ENCODE data around the gene FSTL4.
"Not testable (repeated sequence)": the region's sequence is repeated elsewhere in the genome, so short reads cannot be mapped to it uniquely, and the experiment has no call there.

The FSTL4 gene

DNA sequence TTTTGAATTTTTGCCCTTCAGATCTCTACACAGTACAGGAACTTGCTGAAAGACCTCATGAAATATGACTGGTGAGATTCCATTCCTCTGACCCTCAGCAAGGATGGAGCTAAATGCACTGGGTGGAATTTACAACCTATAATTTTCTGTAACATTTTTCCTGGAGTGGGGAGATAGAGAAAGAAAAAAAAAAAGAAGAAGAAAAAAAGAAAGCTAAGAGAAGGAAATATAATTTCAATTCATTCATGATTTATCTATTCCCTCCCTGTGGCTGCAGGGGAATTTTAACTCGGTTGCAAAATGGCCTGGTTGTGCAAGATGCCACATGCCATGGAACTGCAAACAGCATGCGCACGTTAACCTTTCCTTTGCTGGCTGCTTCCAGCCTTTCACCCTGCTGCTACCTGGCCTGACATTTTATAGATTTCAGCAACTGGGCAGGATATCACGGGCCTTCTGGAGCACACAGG lies 155.4 kb downstream of the FSTL4 start:
- DNase-seq (ENCODE audit: low read depth) = peak; percentile 76

DNA sequence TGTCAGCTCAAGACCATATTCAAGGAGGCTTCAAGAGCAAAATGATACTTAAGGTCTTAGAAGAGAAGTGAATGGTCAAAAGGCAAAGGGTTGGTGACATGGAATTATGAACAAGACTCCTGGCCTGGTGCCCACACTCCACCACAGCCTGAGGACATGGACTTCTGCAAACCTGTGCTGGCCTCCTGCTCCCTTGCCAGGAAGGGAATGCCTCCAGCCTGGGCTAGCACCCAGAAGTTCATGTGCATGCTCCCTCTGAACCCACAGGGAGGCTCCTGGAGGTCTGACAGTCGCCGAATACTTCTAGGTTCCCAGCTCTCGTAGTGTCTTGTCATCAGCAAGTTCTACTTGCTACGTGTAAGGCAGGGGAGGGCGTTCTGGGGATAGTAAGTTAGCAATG lies 156.7 kb downstream of the FSTL4 start:
- no peak for DNase-seq (ENCODE audit: low read depth)

DNA sequence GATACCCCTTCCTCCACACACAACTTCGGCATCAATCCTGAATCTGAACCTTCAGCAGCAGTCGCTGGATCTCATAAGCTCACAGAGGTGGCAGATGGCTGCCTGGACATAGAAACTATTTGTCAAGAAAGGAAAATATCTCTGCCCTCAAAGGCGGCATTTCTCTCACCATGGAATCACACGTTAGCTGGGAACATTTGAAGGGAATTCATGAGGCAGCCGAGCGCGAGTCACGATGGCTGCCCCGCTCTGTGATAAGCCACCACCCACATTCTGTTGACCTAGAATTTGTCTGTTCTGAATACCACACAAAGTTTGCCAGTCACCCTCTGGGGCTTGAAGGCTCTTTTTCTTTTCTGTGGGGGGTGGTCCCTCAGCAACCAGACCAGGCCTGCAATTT lies 157.9 kb downstream of the FSTL4 start:
- no peak for DNase-seq (ENCODE audit: low read depth)

DNA sequence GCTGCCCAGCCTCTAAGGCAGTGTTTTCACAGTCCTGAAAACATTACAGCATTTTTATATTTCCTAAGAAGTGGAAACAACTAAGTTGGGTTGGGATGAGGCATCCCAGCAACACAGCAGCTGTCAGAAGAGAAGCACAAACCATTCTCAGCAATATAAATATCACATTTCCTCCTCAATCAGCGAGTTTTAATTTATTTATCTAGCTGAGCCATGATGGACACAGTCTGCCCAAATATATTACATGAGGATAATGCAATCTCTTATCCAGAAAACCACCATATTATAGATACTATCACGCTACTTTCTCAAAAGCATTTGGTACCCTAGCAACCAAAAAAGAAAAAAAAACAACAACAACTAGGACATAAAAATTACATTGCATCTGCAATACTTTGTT lies 158.5 kb downstream of the FSTL4 start:
- DNase-seq (ENCODE audit: low read depth) = no peak

DNA sequence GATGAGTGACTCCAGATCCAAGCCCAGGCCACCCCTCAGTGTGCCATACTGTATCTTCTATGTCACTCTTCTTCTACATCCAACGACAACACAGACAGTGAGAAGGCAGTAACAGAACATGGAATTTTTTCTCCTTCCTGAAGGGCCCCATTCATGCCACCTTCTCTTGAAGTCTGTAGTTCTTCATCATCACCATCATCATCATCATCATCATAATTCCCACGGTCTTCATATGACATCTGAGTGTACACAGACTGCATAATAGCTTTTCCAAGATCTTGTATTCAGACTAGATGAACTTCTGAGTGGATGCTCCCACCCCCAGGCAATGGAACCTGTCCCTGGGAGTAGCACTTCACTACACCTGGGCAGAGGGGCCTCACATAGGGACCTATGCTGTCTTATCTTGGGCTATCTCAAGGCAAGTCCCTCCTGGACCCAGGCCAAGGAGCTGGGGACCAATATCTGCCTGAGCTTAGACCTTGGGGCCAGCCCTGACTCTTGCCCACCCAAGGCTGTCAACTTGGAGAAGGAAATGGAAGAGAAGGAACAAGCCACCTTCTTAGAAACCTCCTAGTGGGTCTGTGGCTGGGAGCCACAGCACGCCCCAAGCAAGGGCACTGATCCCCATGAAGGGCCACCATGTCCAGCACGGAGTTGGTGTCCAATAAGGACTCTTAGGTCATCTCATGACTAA lies 159.1 kb downstream of the FSTL4 start:
- no peak for DNase-seq (ENCODE audit: low read depth)

DNA sequence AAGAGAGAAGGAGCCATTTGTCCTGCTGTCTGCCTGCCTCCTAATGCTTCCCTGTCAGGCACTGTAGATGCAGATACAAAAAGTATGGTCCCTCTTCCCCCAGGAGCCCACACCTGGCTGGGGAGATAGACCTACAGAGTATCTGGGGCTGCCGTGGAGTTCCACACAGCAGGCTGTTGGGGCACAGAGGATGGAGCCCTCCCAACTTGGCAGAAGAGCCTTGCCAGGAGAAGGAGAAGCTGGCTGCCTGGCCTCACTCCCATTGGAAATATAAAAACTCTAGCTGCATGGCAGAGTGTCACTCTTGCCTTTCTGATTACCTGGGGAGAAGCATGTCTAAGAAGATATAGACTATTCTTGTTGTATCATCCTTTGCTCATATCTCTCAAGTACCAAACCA lies 160.4 kb downstream of the FSTL4 start:
- DNase-seq (ENCODE audit: low read depth) = no peak

DNA sequence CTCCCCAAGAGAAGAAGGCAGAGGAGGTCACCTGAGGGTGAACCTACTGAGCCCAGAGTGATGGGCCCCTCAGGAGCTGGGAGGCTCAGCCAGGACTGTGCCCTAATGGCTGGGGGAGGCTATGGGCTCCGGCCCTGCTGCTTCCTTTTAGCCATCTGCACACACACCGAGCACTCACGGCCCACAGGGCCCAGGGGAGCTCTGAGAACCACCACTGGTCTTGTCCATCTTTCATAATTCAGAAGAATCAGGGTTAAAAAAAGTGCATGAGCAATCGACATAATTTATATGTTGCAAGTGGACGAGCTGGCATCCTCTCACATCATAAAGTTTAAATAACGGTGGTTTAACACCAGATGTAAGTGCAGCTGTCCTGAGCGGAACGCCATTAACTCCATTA lies 162.1 kb downstream of the FSTL4 start:
- no peak for DNase-seq (ENCODE audit: low read depth)

DNA sequence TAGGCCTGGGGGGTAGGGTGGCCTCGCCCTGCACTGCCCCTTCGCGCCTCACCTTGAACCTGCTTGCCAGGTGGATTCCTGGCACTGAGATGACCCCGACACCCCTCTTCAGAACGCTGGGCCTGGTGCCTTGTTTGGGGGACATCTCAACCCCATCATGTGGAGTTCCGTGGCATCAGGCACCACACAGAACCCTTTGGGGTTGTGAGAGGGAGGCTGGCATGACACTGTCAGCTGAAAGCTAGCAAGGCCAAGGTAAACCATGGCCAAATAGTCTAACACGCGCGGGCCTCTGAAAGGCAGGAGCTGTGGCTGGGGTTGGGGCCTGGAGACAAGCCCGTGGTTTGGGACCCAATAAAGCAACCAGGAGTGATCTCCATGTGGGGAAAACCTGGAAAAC lies 163.2 kb downstream of the FSTL4 start:
- DNase-seq (ENCODE audit: low read depth) = no peak

DNA sequence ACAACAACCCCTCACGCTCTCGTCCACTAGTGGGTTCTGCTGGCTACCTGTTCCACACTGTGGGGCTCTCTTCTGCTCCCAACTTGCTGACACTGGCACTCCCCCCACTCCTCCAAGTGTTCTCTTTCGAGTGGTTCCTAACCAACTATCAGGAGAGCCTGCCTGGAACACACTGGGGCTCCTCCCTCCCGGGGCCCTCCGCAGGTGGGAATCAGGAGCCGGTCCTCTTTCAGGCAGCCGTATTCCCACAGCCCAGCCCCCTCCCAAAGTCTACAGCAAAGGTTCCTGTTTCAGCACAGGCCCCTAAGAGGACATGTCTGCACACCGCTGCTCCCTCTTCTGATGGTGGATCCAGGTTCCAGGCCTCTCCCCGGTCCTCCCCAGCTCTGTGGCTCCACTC lies 165.9 kb downstream of the FSTL4 start:
- no peak for DNase-seq (ENCODE audit: low read depth)

DNA sequence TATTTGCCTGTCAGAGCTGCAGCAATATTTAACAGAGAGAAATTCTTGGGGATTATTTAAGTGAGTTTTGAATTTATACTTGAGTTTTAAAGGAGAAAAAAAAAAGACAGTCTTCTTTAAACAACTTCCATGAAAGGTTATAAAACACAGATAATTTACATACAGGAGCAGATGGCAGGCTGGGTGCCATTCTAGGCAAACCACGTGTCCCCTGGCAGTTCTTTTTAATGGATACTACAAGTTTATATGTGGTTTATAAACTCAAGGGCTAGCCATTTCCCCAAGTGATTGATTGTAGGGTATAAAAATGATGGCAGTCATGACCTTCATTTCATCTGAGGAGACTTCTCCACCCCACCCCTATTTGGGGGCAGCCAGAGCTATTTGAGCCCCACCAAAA lies 166.6 kb downstream of the FSTL4 start:
- no peak for DNase-seq (ENCODE audit: low read depth)

DNA sequence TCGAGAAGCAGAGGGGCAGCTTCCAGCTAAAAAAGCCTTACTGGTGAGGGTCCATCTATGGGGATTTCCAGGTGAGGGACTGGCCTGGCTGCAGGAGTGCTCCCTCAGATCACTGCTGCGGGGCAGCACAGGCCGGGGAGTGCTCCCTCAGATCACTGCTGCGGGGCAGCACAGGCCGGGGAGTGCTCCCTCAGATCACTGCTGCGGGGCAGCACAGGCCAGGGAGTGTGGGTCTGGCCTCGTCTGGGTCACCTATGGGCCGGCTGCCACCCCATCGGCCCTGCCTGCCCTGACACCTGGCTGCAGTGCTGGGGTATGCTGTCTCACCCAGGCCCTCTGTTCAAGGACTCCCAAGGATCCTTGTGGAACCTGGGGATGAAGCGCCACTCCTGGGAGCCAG lies 167.1 kb downstream of the FSTL4 start:
- DNase-seq (ENCODE audit: low read depth) = not testable (repeated sequence)

DNA sequence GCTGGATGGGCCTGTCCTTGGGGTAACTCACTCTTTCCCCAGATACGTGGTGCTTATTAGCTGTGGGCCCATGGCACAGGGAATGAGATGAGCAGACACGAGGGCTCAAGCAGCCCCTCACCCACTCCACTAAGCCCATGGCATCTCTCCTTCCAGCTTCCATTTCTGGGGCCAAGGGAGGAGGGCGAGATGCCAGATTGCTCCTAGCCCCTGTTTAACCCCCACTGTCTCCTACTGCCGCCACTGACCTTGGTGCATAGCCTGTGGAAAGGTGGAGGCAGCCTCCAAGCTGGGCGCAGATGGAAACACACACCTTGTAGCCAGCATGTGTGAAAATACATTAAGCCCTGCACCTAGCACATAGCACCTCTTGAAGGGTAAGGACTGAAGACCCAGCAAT lies 167.6 kb downstream of the FSTL4 start:
- no peak for DNase-seq (ENCODE audit: low read depth)

DNA sequence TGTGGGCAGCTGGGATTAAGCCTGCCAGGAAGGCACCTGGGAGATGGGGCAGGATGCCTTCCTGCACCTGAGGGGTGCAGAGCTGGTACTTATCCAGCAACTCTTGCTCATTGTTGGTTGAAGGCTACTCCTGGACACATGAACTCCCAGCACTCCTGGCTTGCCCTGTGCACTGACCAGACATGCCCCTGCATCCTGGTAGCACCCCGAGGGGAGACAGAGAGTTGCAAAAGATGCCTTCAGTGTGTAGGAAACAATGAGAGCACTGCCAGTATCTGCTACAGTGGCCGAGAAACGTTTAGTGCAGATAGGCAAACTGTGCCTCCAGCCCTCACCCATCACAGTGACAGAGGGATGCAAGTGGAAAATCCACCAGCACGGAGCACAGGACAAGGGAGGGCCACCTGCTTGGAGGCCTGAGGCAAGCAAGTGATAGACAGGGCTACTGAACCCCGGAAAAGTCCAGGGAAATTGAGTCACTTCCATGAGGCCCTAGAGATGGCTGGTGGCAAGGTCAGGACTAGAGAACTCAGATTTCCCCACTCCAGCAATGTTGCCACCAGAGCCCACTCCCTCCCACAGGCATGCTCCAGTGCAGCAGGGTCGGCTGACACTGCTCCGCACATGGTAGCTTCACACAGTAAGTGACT lies 171.1 kb downstream of the FSTL4 start:
- DNase-seq (ENCODE audit: low read depth) = no peak

DNA sequence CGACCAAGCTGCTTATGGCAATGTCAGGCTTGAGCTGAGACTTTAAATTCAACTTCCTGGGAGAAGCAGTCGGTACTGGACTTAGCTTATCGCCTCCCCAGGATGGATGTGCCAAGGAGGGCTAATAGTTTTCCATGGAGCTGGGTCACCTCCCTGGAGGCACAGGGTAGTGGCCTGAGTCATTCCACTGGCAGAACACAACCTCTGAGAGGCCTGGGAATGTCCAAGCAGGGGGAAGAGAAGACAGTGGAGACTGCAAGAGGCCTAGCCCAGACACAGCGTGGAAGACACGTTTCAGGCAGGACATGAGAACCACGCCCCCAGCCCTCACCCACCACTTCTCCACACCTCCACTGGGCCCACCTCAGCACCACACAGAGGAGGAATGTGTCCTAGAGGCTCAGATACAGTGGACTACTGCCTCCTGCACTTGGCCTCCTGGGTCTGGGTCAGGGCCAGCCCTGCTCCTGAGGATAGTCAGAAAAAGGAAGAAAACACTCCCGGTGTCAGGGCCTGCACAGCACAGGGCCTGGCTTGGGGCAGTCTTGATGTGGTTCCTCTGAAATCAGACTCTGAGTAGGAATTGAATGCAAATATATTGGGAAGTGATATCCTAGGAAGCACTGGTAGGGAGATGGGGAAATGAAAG lies 171.8 kb downstream of the FSTL4 start:
- no peak for DNase-seq (ENCODE audit: low read depth)

DNA sequence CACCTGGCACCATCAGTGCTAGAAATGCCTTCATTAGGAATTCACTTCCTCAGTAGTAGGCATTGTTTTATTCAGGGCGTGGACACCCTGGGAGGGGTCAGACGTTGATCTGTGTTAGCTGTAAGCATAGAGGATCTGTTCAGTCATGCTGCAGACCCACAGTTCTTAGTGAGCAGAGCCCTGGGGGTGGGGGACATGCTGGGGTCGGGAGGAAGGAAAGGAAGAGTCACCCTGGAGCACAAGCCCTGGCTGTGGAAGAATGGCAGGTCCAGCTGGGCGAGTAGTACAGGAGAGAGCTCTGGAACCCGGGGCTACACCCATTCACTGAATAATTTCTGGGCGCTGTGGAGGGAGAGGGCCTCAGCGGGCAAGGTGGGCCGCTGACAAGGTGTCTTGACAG lies 172.5 kb downstream of the FSTL4 start:
- DNase-seq (ENCODE audit: low read depth) = no peak

DNA sequence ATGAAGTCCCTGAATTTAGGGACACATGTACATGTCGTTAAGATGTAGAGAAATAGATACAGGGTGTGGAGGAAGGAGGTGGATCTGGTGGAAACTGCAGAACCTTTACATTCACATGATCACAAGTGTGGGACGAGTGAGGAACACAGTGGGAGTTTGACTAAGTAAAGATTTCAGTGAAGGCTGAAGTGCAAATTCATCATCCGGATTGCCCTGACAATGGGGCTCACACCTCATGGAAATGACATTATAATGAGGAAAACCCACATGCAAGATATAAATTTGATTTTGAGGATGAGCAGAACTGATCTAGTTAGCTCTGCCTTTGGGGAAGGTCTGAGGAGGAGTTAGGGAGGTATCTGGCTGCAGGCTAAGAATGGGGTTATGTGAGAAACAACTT lies 173.9 kb downstream of the FSTL4 start:
- DNase-seq (ENCODE audit: low read depth) = no peak

DNA sequence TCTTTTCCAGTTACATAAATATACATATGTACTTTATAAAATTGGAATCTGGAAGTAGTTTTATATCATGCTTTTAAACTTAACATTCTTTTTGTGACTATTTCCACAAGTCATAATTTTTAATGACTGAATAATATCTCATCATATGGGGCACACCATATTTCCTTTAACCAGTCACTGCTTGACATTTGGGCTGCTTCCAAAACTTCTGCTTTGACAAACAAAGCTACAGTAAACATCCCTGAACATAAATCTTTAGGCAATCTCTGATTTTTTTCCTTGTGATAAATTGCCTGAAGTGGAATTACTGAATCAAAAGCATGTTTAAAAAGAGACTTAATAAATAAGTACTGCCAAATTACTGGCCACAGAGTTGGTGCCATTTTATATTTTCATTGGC lies 178.0 kb downstream of the FSTL4 start:
- no peak for DNase-seq (ENCODE audit: low read depth)

DNA sequence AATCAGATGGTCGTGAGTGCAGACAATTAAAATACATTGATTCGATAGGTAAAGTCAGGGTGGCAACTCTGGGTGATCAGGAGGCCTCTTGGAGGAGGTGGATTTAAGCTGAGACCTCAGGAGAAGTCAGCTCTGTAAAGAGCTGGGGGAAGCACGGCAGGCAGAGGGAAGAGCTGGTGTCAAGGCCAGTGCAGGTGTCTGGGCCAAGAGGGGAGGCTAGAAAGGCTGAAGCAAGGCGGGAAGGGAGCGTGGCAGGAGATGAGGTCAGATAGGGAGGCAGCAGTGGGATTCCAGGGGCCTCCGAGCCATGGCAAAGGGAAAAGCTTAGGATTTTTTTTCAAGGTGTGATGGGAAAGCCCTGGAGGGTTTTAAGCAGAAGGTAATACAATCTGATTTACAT lies 178.7 kb downstream of the FSTL4 start:
- DNase-seq (ENCODE audit: low read depth) = no peak

DNA sequence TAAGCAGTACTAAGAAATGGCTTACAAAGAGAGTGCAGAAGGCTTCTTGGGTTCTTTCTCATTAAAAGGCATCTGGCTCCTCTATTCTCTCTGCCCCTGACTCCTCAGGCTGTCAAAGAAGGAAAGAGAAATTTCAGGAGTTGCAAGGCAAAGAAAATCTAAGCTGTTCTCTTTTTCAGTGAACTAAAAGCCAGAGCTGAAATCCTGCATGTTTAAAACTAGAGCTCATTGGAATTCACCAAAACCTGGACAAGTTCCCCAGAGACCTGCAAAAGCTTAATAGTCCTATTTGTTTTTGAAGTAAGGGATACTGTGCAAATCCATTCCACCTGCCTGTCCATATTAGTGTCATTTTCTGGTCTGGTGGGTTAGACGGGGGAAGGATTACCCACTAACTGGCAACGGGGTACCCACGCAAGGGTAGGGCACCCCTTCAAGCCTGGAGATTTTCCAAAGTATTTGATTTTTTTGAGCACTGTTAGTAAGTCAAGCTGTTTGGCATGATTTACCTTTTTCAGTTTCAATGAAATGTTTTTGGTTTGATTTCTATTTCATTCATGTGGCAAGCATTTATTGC lies 179.3 kb downstream of the FSTL4 start:
- no peak for DNase-seq (ENCODE audit: low read depth)

DNA sequence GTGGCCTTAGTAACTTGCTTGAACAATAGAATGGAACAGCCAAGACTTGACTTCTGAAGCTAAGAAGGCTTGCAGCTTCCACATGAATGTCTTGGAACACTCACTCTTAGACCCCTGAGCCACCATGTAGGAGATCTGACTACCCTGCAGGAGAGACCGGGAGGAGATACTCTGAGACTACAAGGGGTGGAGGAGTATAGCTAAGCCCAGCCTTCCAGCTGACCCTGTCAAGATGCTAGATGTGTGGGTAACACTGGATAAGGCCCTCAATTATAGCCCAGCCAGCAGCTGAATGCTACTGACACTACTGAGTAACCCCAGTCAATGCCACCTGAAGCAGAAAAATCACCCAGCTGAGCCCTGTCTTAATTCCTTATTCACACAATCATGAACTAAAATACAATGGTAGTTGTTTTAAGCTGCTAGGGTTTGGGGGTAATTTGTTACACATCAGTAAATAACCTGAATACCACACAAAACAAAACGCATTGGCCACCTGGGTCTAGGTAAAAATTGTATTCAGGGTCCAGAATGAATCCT lies 180.9 kb downstream of the FSTL4 start:
- no peak for DNase-seq (ENCODE audit: low read depth)

DNA sequence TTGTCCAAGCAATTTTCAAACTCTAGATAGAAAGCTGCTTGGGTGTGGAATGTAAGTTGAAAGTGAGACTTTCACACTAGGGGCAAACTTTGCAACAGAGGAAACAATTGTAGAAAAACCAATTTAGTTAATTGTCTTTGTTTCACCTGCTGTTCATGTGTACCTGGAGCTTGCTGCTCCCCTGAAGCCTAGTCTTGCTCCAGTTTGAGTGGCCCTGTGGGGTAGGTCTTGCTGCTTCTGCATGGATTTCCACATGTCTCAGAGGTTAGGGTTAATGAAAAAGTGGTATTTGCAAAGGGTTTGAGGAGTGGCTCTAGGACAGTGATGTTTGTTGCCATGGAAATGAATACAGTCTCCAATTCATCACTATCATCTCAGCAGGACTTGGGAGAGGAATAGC lies 182.2 kb downstream of the FSTL4 start:
- DNase-seq (ENCODE audit: low read depth) = no peak

DNA sequence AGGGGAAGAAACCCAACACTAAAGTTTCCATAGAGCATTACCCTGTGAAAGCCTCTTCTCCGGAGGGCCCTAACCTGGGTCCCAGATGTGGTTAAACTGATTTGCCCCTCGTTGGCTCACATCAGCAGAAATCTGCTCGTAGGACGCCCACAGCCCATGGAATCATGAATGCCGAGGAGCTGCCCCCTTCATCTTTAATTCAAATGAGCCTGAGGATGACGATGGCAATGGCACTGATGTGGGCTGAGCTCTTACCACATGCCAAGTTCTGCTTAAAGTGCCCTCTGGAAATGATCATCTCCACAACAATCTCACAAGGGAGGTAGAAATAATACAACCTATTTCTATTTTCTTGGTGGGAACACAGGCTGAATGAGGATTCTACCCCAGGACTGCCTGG lies 183.3 kb downstream of the FSTL4 start:
- no peak for DNase-seq (ENCODE audit: low read depth)

DNA sequence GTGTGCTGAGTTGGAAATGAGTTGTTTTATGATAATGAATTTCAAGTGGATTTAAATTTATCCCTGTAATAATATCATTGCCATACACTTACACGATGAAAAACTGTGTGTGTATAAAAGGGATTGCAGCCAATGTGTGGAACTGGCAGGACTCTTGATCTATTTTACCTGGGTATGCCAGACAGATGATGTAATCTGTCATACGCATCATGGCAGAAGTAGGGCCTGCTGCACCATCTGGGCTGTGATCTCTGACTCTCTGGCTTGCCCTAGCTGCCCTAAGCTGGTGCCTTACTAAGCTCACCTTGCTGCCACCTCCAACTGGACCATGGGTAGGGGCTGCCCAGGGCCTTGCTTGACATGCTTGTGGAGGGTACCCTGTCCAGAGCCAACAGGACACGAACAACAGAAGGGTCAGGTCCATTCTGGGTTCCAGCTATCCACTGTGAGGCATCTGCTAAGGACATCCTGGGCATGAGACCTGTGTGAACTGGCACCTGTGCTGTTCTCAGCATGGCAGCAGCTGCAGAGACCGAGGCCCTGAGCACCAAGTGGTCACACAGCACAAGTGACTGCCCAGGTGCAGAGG lies 184.2 kb downstream of the FSTL4 start:
- no peak for DNase-seq (ENCODE audit: low read depth)
